Astrocyte (in vitro differentiated cells and primary cell): Measurements from ENCODE around the gene ADGRA1.

Experiments
- CTCF ChIP-seq: IDR thresholded peaks from 2 replicates; pipeline ENCODE4 v1.5.1; 2011; ENCODE audit warnings: low read depth, mild to moderate bottlenecking, inconsistent platforms, low read length, moderate library complexity; ENCODE audit not compliant: insufficient read depth
- EZH2 ChIP-seq: IDR thresholded peaks from 2 replicates; pipeline ENCODE4 v1.6.1; 2012; ENCODE audit warnings: mild to moderate bottlenecking, low read length, inconsistent platforms; ENCODE audit not compliant: insufficient read depth

DNA sequence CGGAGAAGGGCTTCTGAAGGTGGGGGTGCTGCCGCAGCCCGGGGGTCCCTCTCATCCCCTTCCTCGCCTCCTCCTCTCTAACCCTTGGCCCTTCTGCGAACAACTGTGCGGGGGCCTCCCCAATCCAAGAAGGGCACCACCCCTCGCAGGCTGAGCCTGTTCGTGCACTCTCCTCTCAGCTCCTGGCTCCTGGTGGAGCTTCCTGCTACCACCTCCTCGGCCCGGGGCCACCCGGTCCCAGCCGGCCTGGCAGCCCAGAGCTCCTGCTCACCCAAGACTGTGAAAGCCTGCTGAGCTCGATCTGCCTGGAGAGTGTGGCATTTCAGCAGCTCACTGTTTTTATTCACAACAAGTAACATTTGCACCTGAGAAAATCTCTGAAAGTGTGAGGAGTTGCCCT lies 2.4 kb downstream of the ADGRA1 start:
- TF ChIP-seq CTCF = no peak
- no peak for TF ChIP-seq EZH2
